Measurements from ENCODE around the gene CPT2. TPM values are rescaled to one million over a fixed set of nuclear protein-coding genes. Genes with fewer than 3 reads are reported as not detected.

The CPT2 gene
- total RNA-seq, 1 donor from 2014 or later, result 22.9 TPM

DNA sequence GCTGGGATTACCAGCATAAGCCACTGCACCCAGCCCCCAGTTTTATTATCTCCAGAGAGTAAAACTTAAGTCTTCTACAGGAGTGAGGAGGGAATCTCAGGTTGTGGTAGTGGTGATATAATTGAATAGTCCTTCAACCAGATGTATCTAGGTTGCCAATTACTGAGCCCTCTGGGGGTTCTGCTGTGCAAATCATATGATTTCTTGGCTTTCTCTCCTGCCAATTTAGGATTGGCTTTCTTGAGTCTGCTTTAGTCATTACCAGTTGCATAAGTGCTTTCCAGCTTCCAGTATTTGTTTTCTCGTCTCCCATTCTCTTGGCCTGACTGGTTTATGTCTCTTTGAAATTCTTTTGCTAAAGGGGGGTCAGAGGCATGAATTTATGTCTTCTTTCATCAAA is 11.1 kb downstream of the CPT2 start:
- DNase-seq (ENCODE audit: low read depth, low spot score), result no peak
- peaks cover 65% of the 10 kb centered on the region for H3K36me3 Mint-ChIP-seq (ENCODE audit: low read depth)
- no peak overlapping the region for H3K27ac Mint-ChIP-seq (ENCODE audit: unreplicated experiment)
- peaks cover 18% of the 10 kb centered on the region for H3K9me3 Mint-ChIP-seq
- H3K4me1 Mint-ChIP-seq, result no peaks in the 10 kb centered on the region
- H3K4me3 Mint-ChIP-seq, result no peak overlapping the region
- H3K27me3 Mint-ChIP-seq (ENCODE audit: low read depth), result no peaks in the 10 kb centered on the region
- TF ChIP-seq, protein P1, sequence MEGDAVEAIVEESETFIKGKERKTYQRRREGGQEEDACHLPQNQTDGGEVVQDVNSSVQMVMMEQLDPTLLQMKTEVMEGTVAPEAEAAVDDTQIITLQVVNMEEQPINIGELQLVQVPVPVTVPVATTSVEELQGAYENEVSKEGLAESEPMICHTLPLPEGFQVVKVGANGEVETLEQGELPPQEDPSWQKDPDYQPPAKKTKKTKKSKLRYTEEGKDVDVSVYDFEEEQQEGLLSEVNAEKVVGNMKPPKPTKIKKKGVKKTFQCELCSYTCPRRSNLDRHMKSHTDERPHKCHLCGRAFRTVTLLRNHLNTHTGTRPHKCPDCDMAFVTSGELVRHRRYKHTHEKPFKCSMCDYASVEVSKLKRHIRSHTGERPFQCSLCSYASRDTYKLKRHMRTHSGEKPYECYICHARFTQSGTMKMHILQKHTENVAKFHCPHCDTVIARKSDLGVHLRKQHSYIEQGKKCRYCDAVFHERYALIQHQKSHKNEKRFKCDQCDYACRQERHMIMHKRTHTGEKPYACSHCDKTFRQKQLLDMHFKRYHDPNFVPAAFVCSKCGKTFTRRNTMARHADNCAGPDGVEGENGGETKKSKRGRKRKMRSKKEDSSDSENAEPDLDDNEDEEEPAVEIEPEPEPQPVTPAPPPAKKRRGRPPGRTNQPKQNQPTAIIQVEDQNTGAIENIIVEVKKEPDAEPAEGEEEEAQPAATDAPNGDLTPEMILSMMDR (conservative IDR thresholded peaks at IDR 0.05), result no peak

DNA sequence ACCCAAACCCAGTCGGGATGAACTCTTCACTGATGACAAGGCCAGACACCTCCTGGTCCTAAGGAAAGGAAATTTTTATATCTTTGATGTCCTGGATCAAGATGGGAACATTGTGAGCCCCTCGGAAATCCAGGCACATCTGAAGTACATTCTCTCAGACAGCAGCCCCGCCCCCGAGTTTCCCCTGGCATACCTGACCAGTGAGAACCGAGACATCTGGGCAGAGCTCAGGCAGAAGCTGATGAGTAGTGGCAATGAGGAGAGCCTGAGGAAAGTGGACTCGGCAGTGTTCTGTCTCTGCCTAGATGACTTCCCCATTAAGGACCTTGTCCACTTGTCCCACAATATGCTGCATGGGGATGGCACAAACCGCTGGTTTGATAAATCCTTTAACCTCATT is 13.7 kb downstream of the CPT2 start:
- Mint-ChIP-seq H3K4me1 (peaks cover 16% of the 10 kb centered on the region), H3K9me3 (peaks cover 10% of the 10 kb centered on the region), H3K27me3 (ENCODE audit: low read depth) (no peaks in the 10 kb centered on the region), H3K27ac (ENCODE audit: unreplicated experiment) (no peak overlapping the region), H3K4me3 (no peak overlapping the region), H3K36me3 (ENCODE audit: low read depth) (peaks cover 50% of the 10 kb centered on the region)
- DNase-seq (ENCODE audit: low read depth, low spot score), result no peak
- TF ChIP-seq, protein P1 (conservative IDR thresholded peaks at IDR 0.05), result no peak

DNA sequence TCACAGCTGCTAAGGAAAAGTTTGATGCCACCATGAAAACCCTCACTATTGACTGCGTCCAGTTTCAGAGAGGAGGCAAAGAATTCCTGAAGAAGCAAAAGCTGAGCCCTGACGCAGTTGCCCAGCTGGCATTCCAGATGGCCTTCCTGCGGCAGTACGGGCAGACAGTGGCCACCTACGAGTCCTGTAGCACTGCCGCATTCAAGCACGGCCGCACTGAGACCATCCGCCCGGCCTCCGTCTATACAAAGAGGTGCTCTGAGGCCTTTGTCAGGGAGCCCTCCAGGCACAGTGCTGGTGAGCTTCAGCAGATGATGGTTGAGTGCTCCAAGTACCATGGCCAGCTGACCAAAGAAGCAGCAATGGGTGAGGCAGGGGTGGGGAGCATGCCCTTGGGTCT is 14.3 kb downstream of the CPT2 start:
- Mint-ChIP-seq H3K36me3 (ENCODE audit: low read depth) (peaks cover 49% of the 10 kb centered on the region), H3K4me1 (peaks cover 18% of the 10 kb centered on the region), H3K27me3 (ENCODE audit: low read depth) (no peaks in the 10 kb centered on the region), H3K4me3 (no peak overlapping the region), H3K27ac (ENCODE audit: unreplicated experiment) (no peak overlapping the region), H3K9me3 (peaks cover 10% of the 10 kb centered on the region)
- TF ChIP-seq, protein P1 (conservative IDR thresholded peaks at IDR 0.05), result no peak
- no peak for DNase-seq (ENCODE audit: low read depth, low spot score)

DNA sequence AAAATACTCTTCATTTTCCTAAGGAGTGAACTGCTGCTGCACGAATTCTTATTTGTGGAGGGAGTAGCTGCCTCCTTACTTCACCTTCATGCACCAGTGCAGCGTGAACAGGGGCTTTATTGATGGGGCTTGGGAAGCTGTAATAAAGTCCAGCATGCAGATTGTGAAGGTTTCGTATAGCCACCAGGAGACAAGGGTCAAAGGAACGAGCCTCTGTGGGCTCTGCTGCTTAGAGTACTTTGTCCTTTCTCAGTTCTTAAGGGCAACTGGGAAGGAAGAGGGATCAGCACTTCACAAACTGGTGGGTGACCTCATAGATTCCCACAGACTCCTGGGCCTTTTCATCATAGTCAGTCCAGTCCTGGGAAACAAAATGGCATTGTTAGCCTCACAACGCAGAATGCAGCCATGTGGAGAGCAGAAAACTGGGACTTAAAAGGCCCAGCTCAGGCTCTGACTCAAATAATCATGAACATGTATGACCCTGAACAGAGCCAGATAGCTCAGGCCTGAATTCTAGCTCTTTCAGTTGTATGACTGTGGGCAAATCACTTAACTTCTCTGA is 17.8 kb downstream of the CPT2 start:
- Mint-ChIP-seq H3K27me3 (ENCODE audit: low read depth) (no peaks in the 10 kb centered on the region), H3K4me1 (peaks cover 34% of the 10 kb centered on the region), H3K4me3 (peak overlapping the region; percentile 77), H3K9me3 (no peaks in the 10 kb centered on the region), H3K27ac (ENCODE audit: unreplicated experiment) (peak overlapping the region; percentile 97), H3K36me3 (ENCODE audit: low read depth) (peaks cover 22% of the 10 kb centered on the region)
- TF ChIP-seq, protein P1 (conservative IDR thresholded peaks at IDR 0.05), result no peak
- no peak for DNase-seq (ENCODE audit: low read depth, low spot score)

DNA sequence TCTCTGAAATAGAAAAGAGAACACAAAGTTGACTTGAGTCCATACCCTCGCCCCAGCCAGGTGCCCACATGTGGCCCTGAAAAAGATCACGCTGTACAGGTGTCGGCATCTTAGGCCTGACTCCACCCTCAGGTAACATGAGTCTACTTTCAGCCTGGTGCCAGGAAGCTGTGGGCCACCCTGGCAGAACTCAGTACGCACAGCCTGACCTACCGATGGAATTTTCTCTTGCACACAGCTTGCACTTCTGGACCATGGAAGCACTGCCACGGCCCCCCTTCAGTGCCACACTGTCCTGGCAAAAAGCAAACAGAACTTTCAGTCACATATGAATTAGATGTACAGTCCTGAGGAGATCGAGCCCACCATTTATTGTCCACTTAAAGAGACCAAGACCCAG is 21.6 kb downstream of the CPT2 start:
- Mint-ChIP-seq H3K27ac (ENCODE audit: unreplicated experiment) (no peak overlapping the region), H3K4me3 (peak overlapping the region; percentile 92), H3K36me3 (ENCODE audit: low read depth) (peaks cover 9% of the 10 kb centered on the region), H3K9me3 (no peaks in the 10 kb centered on the region), H3K4me1 (peaks cover 50% of the 10 kb centered on the region), H3K27me3 (ENCODE audit: low read depth) (no peaks in the 10 kb centered on the region)
- DNase-seq (ENCODE audit: low read depth, low spot score), result no peak
- TF ChIP-seq, protein P1 (conservative IDR thresholded peaks at IDR 0.05), result no peak
